Liver (tissue), 9 donors: Measurements from ENCODE around the gene NUTM1. TPM values are rescaled to one million over a fixed set of nuclear protein-coding genes. Genes with fewer than 3 reads are reported as not detected.

Source experiments
- DNase-seq: peaks from one replicate; pipeline ENCODE4 v3.0.0-alpha.2; 2017; ENCODE audit warnings: low spot score
- H3K27ac ChIP-seq, 2 donors: one replicate each; pipeline ENCODE4 v1.7.0; 2013; ENCODE audit warnings: inconsistent platforms in 2 of 2, low read length in 2 of 2, control low read depth in 1 of 2, low read depth in 1 of 2, mild to moderate bottlenecking in 1 of 2
- H3K27me3 ChIP-seq, 4 donors: one replicate each; pipeline versions ENCODE4 v1.6.1 to v1.7.0; 2013; ENCODE audit warnings: low read length in 3 of 4, inconsistent platforms in 1 of 4, mild to moderate bottlenecking in 1 of 4, moderate library complexity in 1 of 4; ENCODE audit not compliant: control insufficient read depth in 4 of 4, insufficient read depth in 4 of 4
- H3K36me3 ChIP-seq, 4 donors: one replicate each; pipeline versions ENCODE4 v1.6.1 to v1.7.0; 2013; ENCODE audit warnings: low read length in 3 of 4, mild to moderate bottlenecking in 3 of 4, low read depth in 1 of 4, moderate library complexity in 1 of 4; ENCODE audit not compliant: control insufficient read depth in 4 of 4, insufficient read depth in 3 of 4
- H3K4me1 ChIP-seq, 4 donors: one replicate each; pipeline versions ENCODE4 v1.6.1 to v1.7.0; 2013; ENCODE audit warnings: low read length in 3 of 4, mild to moderate bottlenecking in 3 of 4, moderate library complexity in 1 of 4; ENCODE audit not compliant: control insufficient read depth in 4 of 4, insufficient read depth in 4 of 4
- H3K4me3 ChIP-seq, 3 donors: one replicate each; pipeline versions ENCODE4 v1.6.1 to v1.7.0; 2013; ENCODE audit warnings: low read length in 3 of 3, control low read depth in 1 of 3, low read depth in 1 of 3, mild to moderate bottlenecking in 1 of 3
- H3K9ac ChIP-seq, 2 donors: one replicate each; pipeline ENCODE4 v1.7.0; 2013; ENCODE audit warnings: low read length in 2 of 2, mild to moderate bottlenecking in 2 of 2, moderate library complexity in 2 of 2, control low read depth in 1 of 2, low read depth in 1 of 2
- H3K9me3 ChIP-seq, 4 donors: one replicate each; pipeline versions ENCODE4 v1.6.1 to v1.7.0; 2013; ENCODE audit warnings: low read length in 3 of 4; ENCODE audit not compliant: control insufficient read depth in 4 of 4
- CTCF ChIP-seq: fragments of 150-350 bp; IDR thresholded peaks from 2 replicates; pipeline ENCODE4 v1.5.1; 2017; ENCODE audit warnings: improper control_type of control experiment, low read depth, low read length; ENCODE audit not compliant: missing input control
- EGR1 ChIP-seq, 2 donors: IDR thresholded peaks; 2 replicates each; pipeline ENCODE4 v1.6.1; 2016 to 2018; ENCODE audit warnings: antibody characterized with exemption in 2 of 2, low read depth in 2 of 2
- FOXA1 ChIP-seq: IDR thresholded peaks from 2 replicates; pipeline ENCODE4 v1.6.1; 2016; ENCODE audit warnings: antibody characterized with exemption
- FOXA2 ChIP-seq: IDR thresholded peaks from 2 replicates; pipeline ENCODE4 v1.6.1; 2016; ENCODE audit warnings: antibody characterized with exemption
- GABPA ChIP-seq, 2 donors: IDR thresholded peaks in 1 of 2; conservative IDR thresholded peaks in 1 of 2; 2 replicates each; pipeline ENCODE4 v1.6.1; 2016; ENCODE audit warnings: antibody characterized with exemption in 2 of 2, mild to moderate bottlenecking in 1 of 2, moderate library complexity in 1 of 2
- HNF4A ChIP-seq, 2 donors: conservative IDR thresholded peaks; 2 replicates each; pipeline ENCODE4 v1.6.1; 2016; ENCODE audit warnings: antibody characterized with exemption in 2 of 2, mild to moderate bottlenecking in 2 of 2
- HNF4G ChIP-seq: IDR thresholded peaks from 2 replicates; pipeline ENCODE4 v1.6.1; 2016; ENCODE audit warnings: antibody characterized with exemption
- JUND ChIP-seq, 2 donors: IDR thresholded peaks; 2 replicates each; pipeline ENCODE4 v1.6.1; 2016; ENCODE audit warnings: antibody characterized with exemption in 2 of 2
- MAX ChIP-seq: IDR thresholded peaks from 2 replicates; pipeline ENCODE4 v1.6.1; 2016; ENCODE audit warnings: antibody characterized with exemption
- NR2F2 ChIP-seq: IDR thresholded peaks from 2 replicates; pipeline ENCODE4 v1.6.1; 2016; ENCODE audit warnings: antibody characterized with exemption
- RAD21 ChIP-seq, 2 donors: IDR thresholded peaks; 2 replicates each; pipeline ENCODE4 v1.6.1; 2016; ENCODE audit warnings: antibody characterized with exemption in 2 of 2, mild to moderate bottlenecking in 2 of 2
- REST ChIP-seq: IDR thresholded peaks from 2 replicates; pipeline ENCODE4 v1.6.1; 2016; ENCODE audit warnings: antibody characterized with exemption, mild to moderate bottlenecking
- RXRA ChIP-seq, 2 donors: IDR thresholded peaks; 2 replicates each; pipeline ENCODE4 v1.6.1; 2017 to 2018; ENCODE audit warnings: antibody characterized with exemption in 2 of 2, mild to moderate bottlenecking in 1 of 2
- SP1 ChIP-seq: IDR thresholded peaks from 2 replicates; pipeline ENCODE4 v1.6.1; 2018; ENCODE audit warnings: antibody characterized with exemption, mild to moderate bottlenecking
- TAF1 ChIP-seq: conservative IDR thresholded peaks from 2 replicates; pipeline ENCODE4 v1.6.1; 2016; ENCODE audit warnings: antibody characterized with exemption, mild to moderate bottlenecking
- YY1 ChIP-seq: IDR thresholded peaks from 2 replicates; pipeline ENCODE4 v1.6.1; 2016; ENCODE audit warnings: antibody characterized with exemption, mild to moderate bottlenecking
- WGBS: extraction: QIAGEN DNeasy Blood & Tissue Kit; methylation state at CpG from one replicate; pipeline ENCODE4 v1.1.7; 2013; 5-methylcytosine and 5-hydroxymethylcytosine counted together
- polyA plus RNA-seq, 2 donors: library from polyadenylated mRNA; stranded (reverse) in 1 of 2; unstranded in 1 of 2; fragments of 200-250 nt in 1 of 2; fragments of >200 nt in 1 of 2; fragmentation: Nextera tagmentation in 1 of 2; extraction: Ambion mirVana in 1 of 2; gene quantifications; one replicate each; pipeline versions ENCODE4 v1.2.1 to v1.2.3, GENCODE V29; 2013 to 2015
- total RNA-seq, 2 donors: library from RNA; depleted of rRNA; stranded (reverse); fragments of >200 nt; gene quantifications; one replicate each; pipeline ENCODE4 v1.2.3, GENCODE V29; 2014
- TF ChIP-seq, protein P1 (sequence below): IDR thresholded peaks from 2 replicates; pipeline ENCODE4 v1.6.1; 2016; ENCODE audit warnings: antibody characterized with exemption
- TF ChIP-seq, protein P2 (sequence below): IDR thresholded peaks from 2 replicates; pipeline ENCODE4 v1.6.1; 2016; ENCODE audit warnings: antibody characterized with exemption
- donor health status: healthy.
- donor health status: healthy.
- donor health status: healthy.
- donor health status: healthy.
- donor health status: healthy.

Gene NUTM1
- total and polyA plus RNA-seq, 4 donors = not detected

GRCh38 chr15:34297059-34297458 lies 46.1 kb upstream of the NUTM1 start:
- H3K9ac ChIP-seq = no peak overlapping the region
- H3K27ac ChIP-seq = no peak overlapping the region
- H3K27me3 ChIP-seq = no peaks in the 10 kb centered on the region
- H3K36me3 ChIP-seq = no peaks in the 10 kb centered on the region
- H3K9me3 ChIP-seq = no peaks in the 10 kb centered on the region
- H3K4me3 ChIP-seq = no peak overlapping the region
- TF ChIP-seq MAX = no peak
- TF ChIP-seq HNF4G = no peak
- TF ChIP-seq RXRA (IDR thresholded peaks at IDR 0.05) = no peak
- TF ChIP-seq FOXA1 = no peak
- TF ChIP-seq EGR1 (IDR thresholded peaks at IDR 0.05; ENCODE audit: low read depth in 2 of 2) = no peak
- no peak for TF ChIP-seq NR2F2
- no peak for TF ChIP-seq SP1
- no peak for TF ChIP-seq FOXA2
- TF ChIP-seq HNF4A (conservative IDR thresholded peaks at IDR 0.05) = no peak
- TF ChIP-seq, protein P1, sequence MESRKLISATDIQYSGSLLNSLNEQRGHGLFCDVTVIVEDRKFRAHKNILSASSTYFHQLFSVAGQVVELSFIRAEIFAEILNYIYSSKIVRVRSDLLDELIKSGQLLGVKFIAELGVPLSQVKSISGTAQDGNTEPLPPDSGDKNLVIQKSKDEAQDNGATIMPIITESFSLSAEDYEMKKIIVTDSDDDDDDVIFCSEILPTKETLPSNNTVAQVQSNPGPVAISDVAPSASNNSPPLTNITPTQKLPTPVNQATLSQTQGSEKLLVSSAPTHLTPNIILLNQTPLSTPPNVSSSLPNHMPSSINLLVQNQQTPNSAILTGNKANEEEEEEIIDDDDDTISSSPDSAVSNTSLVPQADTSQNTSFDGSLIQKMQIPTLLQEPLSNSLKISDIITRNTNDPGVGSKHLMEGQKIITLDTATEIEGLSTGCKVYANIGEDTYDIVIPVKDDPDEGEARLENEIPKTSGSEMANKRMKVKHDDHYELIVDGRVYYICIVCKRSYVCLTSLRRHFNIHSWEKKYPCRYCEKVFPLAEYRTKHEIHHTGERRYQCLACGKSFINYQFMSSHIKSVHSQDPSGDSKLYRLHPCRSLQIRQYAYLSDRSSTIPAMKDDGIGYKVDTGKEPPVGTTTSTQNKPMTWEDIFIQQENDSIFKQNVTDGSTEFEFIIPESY = no peak
- no peak for TF ChIP-seq YY1
- TF ChIP-seq, protein P2, sequence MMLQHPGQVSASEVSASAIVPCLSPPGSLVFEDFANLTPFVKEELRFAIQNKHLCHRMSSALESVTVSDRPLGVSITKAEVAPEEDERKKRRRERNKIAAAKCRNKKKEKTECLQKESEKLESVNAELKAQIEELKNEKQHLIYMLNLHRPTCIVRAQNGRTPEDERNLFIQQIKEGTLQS = no peak
- no peak for TF ChIP-seq REST
- TF ChIP-seq RAD21 (IDR thresholded peaks at IDR 0.05) = no peak
- no peak for TF ChIP-seq TAF1
- no peak for TF ChIP-seq CTCF
- TF ChIP-seq JUND (IDR thresholded peaks at IDR 0.05) = no peak
- TF ChIP-seq GABPA (IDR thresholded peaks at IDR 0.05 in 1 of 2, conservative IDR thresholded peaks at IDR 0.05 in 1 of 2) = no peak
- DNase-seq = no peak
- 56% methylated on average over 1 of the region's 1 CpG for WGBS
- H3K4me1 ChIP-seq = no peaks in the 10 kb centered on the region
